ENCODE measurements around the gene CACNG7.

CACNG7 gene

DNA sequence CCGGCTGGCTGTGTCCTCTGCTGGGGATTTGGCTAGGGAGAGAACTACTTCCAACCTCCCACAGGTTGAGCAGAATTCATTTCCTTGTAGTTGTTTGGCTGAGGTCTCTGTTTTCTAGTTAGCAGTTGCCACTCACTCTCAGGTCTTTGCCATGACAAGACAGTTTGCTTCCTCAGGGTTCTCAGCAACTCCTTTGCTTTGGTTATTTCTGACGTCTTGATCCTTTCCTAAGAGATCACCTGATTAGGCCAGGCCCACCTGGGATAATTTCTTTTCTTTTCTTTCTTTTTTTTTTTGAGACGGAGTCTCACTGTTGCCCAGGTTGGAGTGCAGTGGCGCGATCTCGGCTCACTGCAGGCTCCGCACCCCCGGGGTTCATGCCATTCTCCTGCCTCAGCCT lies 44.3 kb downstream of the CACNG7 start:
- TF ChIP-seq, protein P1, sequence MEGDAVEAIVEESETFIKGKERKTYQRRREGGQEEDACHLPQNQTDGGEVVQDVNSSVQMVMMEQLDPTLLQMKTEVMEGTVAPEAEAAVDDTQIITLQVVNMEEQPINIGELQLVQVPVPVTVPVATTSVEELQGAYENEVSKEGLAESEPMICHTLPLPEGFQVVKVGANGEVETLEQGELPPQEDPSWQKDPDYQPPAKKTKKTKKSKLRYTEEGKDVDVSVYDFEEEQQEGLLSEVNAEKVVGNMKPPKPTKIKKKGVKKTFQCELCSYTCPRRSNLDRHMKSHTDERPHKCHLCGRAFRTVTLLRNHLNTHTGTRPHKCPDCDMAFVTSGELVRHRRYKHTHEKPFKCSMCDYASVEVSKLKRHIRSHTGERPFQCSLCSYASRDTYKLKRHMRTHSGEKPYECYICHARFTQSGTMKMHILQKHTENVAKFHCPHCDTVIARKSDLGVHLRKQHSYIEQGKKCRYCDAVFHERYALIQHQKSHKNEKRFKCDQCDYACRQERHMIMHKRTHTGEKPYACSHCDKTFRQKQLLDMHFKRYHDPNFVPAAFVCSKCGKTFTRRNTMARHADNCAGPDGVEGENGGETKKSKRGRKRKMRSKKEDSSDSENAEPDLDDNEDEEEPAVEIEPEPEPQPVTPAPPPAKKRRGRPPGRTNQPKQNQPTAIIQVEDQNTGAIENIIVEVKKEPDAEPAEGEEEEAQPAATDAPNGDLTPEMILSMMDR (conservative IDR thresholded peaks at IDR 0.05; ENCODE audit: low read length), result no peak
- H3K4me3 ChIP-seq (ENCODE audit: low read length), result no peak overlapping the region
- DNase-seq (ENCODE audit: low read depth), result no peak

DNA sequence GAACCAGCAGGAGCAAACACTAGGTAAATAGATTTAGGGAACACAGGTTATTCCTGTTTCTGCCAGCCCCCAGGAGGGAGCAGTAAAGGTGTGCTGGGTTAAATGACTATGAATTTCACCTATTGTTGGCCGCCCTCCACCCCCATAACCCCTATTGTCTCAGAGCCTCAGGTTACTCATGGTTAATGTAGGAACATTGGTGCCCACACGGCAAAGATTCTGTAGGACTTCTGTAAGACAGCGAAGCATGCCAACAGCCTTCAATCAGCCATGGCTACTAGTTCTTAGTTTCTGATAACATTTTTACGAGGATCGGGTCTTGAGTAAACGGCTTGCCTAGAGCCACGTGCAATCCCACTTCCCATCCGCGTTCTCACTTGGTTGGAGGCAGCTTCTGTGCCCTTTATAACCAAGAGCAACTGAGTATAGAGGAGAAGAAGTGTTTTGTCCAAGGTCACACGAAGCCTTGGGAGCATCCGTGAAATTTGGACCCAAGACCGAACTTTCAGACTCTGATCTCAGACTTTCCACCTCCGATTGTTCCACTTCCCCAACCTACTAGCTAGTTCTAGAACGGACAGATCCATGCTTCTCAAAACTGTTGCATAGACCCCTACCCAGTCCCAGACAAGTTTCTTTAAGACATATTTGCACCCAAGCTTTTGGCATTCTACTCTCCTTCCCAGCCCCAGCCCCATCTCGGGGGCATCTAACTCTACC lies 48.5 kb downstream of the CACNG7 start:
- no peak for DNase-seq (ENCODE audit: low read depth)
- no peak overlapping the region for H3K4me3 ChIP-seq (ENCODE audit: low read length)
- TF ChIP-seq, protein P1 (conservative IDR thresholded peaks at IDR 0.05; ENCODE audit: low read length), result no peak

DNA sequence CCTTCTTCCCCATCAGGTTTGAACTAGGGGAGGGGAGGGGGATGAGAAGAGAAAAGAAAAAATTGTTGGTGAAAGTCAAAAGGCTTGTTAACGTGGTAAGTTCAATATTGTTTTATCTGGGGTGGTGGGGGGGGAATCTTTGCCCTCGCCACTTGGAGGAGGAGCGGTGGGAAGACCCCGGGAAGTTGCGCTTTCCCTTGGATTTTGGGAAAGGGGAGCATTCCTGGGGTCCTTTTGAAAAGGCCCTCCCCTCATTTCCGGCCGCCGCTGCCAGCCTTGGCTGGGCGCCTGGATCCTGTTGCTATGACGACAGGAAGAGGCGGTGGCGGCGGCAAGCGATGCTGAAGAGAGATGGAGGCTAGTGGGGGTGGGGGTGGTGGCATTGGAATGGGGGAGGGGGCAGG lies 49.1 kb downstream of the CACNG7 start:
- no peak overlapping the region for H3K4me3 ChIP-seq (ENCODE audit: low read length)
- TF ChIP-seq, protein P1 (conservative IDR thresholded peaks at IDR 0.05; ENCODE audit: low read length), result no peak
- DNase-seq (ENCODE audit: low read depth), result no peak

DNA sequence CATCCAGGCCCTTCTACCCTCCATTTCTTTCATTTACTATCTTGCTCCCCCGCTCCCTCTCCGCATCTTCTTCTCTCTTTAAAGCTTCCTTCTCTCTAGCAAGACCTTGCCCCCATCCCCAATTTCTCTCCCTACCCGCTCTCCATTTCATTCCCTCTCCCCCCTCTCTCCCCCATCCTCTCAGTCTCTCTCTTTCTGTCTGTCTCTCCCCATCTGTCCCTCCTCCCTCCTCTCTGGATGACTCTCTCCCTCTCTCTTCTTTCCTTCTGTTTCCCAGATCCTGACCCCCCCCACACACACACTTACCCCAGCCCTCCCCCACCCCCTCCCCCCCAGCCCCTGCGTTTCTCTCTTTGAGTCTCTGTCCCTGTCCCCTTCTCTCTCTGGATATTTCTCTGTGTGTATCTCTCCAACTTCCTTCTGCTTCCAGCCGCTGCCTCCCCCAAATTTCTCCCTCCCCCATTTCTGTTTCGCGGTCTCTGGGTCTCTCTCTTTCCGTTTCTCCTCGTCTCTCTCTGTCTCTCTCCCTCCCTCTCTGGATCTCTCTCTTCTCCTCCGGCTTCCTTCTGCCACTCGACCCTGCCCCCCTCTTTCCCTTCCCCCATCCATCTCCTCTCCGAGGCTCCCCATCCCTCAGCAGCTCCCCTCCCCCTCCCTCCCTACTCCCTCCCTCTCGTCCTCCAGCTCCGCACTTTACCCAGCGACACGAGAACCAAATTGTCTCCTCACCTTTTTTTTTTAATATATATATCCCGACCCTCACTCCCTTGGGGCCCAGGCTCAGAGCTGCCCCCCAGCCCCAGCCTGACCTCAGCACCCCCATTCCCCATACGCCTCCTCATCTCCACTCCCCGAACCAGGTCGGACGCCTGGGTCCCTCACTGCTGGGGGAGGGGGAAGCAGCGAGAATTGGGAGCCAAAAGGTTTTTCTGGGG lies 50.0 kb downstream of the CACNG7 start:
- TF ChIP-seq, protein P1 (conservative IDR thresholded peaks at IDR 0.05; ENCODE audit: low read length), result no peak
- no peak overlapping the region for H3K4me3 ChIP-seq (ENCODE audit: low read length)
- DNase-seq (ENCODE audit: low read depth), result no peak

DNA sequence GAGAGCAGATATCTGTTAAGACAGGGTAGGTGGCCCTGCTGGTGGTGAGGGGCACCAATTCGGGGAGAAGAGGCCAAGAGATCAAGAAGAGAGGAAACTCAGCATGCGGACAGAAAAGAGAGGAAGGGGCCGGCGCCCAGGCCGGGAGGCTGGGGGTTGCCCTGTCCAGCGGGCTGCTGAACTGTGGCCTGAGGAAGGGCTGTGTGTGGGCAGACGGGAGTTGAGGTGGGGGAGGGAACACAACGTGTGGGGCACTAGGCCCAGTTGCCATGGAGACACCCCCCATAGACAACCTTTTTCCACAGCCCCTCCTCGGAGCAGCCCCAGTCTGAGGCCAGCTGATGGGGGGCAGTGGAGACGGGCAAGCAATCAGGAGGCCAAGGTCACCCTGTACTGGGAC lies 51.1 kb downstream of the CACNG7 start:
- no peak overlapping the region for H3K4me3 ChIP-seq (ENCODE audit: low read length)
- DNase-seq (ENCODE audit: low read depth), result no peak
- TF ChIP-seq, protein P1 (conservative IDR thresholded peaks at IDR 0.05; ENCODE audit: low read length), result no peak

DNA sequence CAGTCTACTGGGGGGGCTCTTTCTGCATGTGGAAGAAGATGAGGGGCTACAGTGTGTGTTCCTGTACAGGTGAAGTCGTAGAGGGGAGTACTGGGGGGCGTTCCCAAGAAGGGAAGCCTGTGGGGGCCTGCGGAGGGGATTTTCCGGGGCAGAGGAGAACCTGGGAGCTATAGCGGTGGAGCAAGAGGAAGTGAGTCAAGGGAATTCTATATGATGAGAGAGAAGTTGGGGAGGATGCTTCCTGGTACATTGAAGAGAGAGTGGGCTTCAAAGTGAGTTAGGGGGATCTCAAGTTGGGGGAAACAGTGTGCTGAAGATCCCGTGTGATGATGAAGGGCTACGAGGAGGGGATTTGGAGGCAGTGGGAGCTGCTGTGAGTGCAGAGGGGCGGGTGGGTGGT lies 51.8 kb downstream of the CACNG7 start:
- TF ChIP-seq, protein P1 (conservative IDR thresholded peaks at IDR 0.05; ENCODE audit: low read length), result no peak
- DNase-seq (ENCODE audit: low read depth), result no peak
- H3K4me3 ChIP-seq (ENCODE audit: low read length), result no peak overlapping the region; the same call in 1 of the 2 replicates

Data from AG10803 (cell line).